Fibroblast of skin of abdomen (primary cell): ENCODE results near the gene EBF4.

ENCODE experiments used
- DNase-seq: peaks from one replicate; pipeline ENCODE4 v3.0.0-alpha.2; 2013

EBF4 gene

GRCh38 chr20:2701671-2702081 is 9.1 kb downstream of the EBF4 start:
- DNase-seq: no peak

GRCh38 chr20:2703716-2704475 is 11.3 kb downstream of the EBF4 start:
- DNase-seq: no peak

- DNase-seq: no peak
Observed at GRCh38 chr20:2705931-2706645, 13.5 kb downstream of the EBF4 start.

GRCh38 chr20:2706688-2707352 is 14.2 kb downstream of the EBF4 start:
- no peak for DNase-seq

- no peak for DNase-seq
Observed at GRCh38 chr20:2707353-2708072, 14.9 kb downstream of the EBF4 start.

GRCh38 chr20:2708073-2708415 is 15.5 kb downstream of the EBF4 start:
- DNase-seq: no peak

- no peak for DNase-seq
Observed at GRCh38 chr20:2708665-2709064, 16.1 kb downstream of the EBF4 start.

- DNase-seq: no peak
Observed at GRCh38 chr20:2709205-2709981, 16.8 kb downstream of the EBF4 start.

GRCh38 chr20:2713285-2713684 is 20.7 kb downstream of the EBF4 start:
- DNase-seq: no peak

- peak; percentile 22 for DNase-seq
Observed at GRCh38 chr20:2729251-2729713, 36.7 kb downstream of the EBF4 start.

- DNase-seq: peak; percentile 40
Observed at GRCh38 chr20:2729791-2730190, 37.2 kb downstream of the EBF4 start.

- DNase-seq: no peak
Observed at GRCh38 chr20:2734899-2735298, 42.3 kb downstream of the EBF4 start.

GRCh38 chr20:2736441-2736840 is 43.9 kb downstream of the EBF4 start:
- no peak for DNase-seq

- DNase-seq: no peak
Observed at GRCh38 chr20:2738331-2739041, 45.9 kb downstream of the EBF4 start.

GRCh38 chr20:2739042-2739398 is 46.4 kb downstream of the EBF4 start:
- no peak for DNase-seq

- no peak for DNase-seq
Observed at GRCh38 chr20:2740702-2741101, 48.1 kb downstream of the EBF4 start.

GRCh38 chr20:2741463-2741862 is 48.9 kb downstream of the EBF4 start:
- no peak for DNase-seq

GRCh38 chr20:2741881-2742280 is 49.3 kb downstream of the EBF4 start:
- no peak for DNase-seq

- no peak for DNase-seq
Observed at GRCh38 chr20:2742431-2742830, 49.9 kb downstream of the EBF4 start.

- peak; percentile 58 for DNase-seq
Observed at GRCh38 chr20:2742934-2743559, 50.5 kb downstream of the EBF4 start.
